Measurements from ENCODE around the gene CCDC169. TPM values are rescaled to one million over a fixed set of nuclear protein-coding genes. Genes with fewer than 3 reads are reported as not detected.
A peak's percentile ranks its signal among the peaks of the same experiment; 100 is the strongest.

CCDC169 gene
- 2.0 and 2.8 TPM in 2 replicates for total RNA-seq (2012; rRNA removed)

- Histone ChIP-seq H3K27me3 (ENCODE audit: control insufficient read depth, insufficient read depth, low read length) (no peaks in the 10 kb centered on the region), H3K9ac (ENCODE audit: low read depth, low read length) (peak within 1 kb of the TSS; percentile 76), H3K4me3 (ENCODE audit: low read length) (peak within 1 kb of the TSS; percentile 82), H3K4me2 (ENCODE audit: low read length) (peak within 1 kb of the TSS; percentile 90), H3K4me1 (ENCODE audit: control insufficient read depth, insufficient read depth, low read length) (peaks cover 7% of the 10 kb centered on the region), H3K9me3 (replicated peaks; ENCODE audit: low read length) (no peaks in the 10 kb centered on the region), H3K36me3 (ENCODE audit: insufficient read depth, low read length) (no peaks in the 10 kb centered on the region)
Measured at GRCh38 chr13:36297366-36298338, at the start of gene CCDC169. Gene CCDC169, minus strand, starts transcription at chr13:36297814. Its CDS starts 95 bp downstream, at chr13:36297719.

- peak within 1 kb of the TSS; percentile 89 for H3K4me2 ChIP-seq (ENCODE audit: low read length)
- H3K9me3 ChIP-seq (replicated peaks; ENCODE audit: low read length): no peaks in the 10 kb centered on the region
- no peaks in the 10 kb centered on the region for H3K36me3 ChIP-seq (ENCODE audit: insufficient read depth, low read length)
- H3K9ac ChIP-seq (ENCODE audit: low read depth, low read length): peak within 1 kb of the TSS; percentile 98
- H3K4me1 ChIP-seq (ENCODE audit: control insufficient read depth, insufficient read depth, low read length): peaks cover 20% of the 10 kb centered on the region
- peak within 1 kb of the TSS; percentile 82 for H3K4me3 ChIP-seq (ENCODE audit: low read length)
- no peaks in the 10 kb centered on the region for H3K27me3 ChIP-seq (ENCODE audit: control insufficient read depth, insufficient read depth, low read length)
Measured at GRCh38 chr13:36346222-36347083, 48.8 kb upstream of the CCDC169 start, which contains the start of gene SPART. Gene SPART, minus strand, starts transcription at chr13:36346394. Its CDS starts 10,564 bp downstream, at chr13:36335830.

GRCh38 chr13:36345438-36346221, 48.0 kb upstream of the CCDC169 start:
- peak overlapping the region; percentile 98 for H3K9ac ChIP-seq (ENCODE audit: low read depth, low read length)
- no peaks in the 10 kb centered on the region for H3K27me3 ChIP-seq (ENCODE audit: control insufficient read depth, insufficient read depth, low read length)
- H3K36me3 ChIP-seq (ENCODE audit: insufficient read depth, low read length): no peaks in the 10 kb centered on the region
- H3K9me3 ChIP-seq (replicated peaks; ENCODE audit: low read length): no peaks in the 10 kb centered on the region
- H3K4me1 ChIP-seq (ENCODE audit: control insufficient read depth, insufficient read depth, low read length): peaks cover 20% of the 10 kb centered on the region
- peak overlapping the region; percentile 89 for H3K4me2 ChIP-seq (ENCODE audit: low read length)
- peak overlapping the region; percentile 82 for H3K4me3 ChIP-seq (ENCODE audit: low read length)

- Histone ChIP-seq H3K9ac (ENCODE audit: low read depth, low read length) (peak overlapping the region; percentile 98), H3K9me3 (replicated peaks; ENCODE audit: low read length) (no peaks in the 10 kb centered on the region)
Measured at GRCh38 chr13:36344886-36345437, 47.3 kb upstream of the CCDC169 start.

GRCh38 chr13:36344173-36344572, 46.6 kb upstream of the CCDC169 start:
- no peaks in the 10 kb centered on the region for H3K9me3 ChIP-seq (replicated peaks; ENCODE audit: low read length)
- peak overlapping the region; percentile 89 for H3K4me2 ChIP-seq (ENCODE audit: low read length)
- H3K4me3 ChIP-seq (ENCODE audit: low read length): peak overlapping the region; percentile 82
- peak overlapping the region; percentile 98 for H3K9ac ChIP-seq (ENCODE audit: low read depth, low read length)
- H3K36me3 ChIP-seq (ENCODE audit: insufficient read depth, low read length): no peaks in the 10 kb centered on the region
- peaks cover 20% of the 10 kb centered on the region for H3K4me1 ChIP-seq (ENCODE audit: control insufficient read depth, insufficient read depth, low read length)
- H3K27me3 ChIP-seq (ENCODE audit: control insufficient read depth, insufficient read depth, low read length): no peaks in the 10 kb centered on the region

More at GRCh38 chr13:36344886-36345437, 47.3 kb upstream of the CCDC169 start:
- Histone ChIP-seq H3K4me1 (ENCODE audit: control insufficient read depth, insufficient read depth, low read length) (peaks cover 20% of the 10 kb centered on the region), H3K36me3 (ENCODE audit: insufficient read depth, low read length) (no peaks in the 10 kb centered on the region), H3K27me3 (ENCODE audit: control insufficient read depth, insufficient read depth, low read length) (no peaks in the 10 kb centered on the region), H3K4me3 (ENCODE audit: low read length) (peak overlapping the region; percentile 82), H3K4me2 (ENCODE audit: low read length) (peak overlapping the region; percentile 89)

GRCh38 chr13:36343766-36344165, 46.2 kb upstream of the CCDC169 start:
- Histone ChIP-seq H3K4me1 (ENCODE audit: control insufficient read depth, insufficient read depth, low read length) (peaks cover 20% of the 10 kb centered on the region), H3K4me3 (ENCODE audit: low read length) (peak overlapping the region; percentile 82), H3K4me2 (ENCODE audit: low read length) (peak overlapping the region; percentile 89), H3K36me3 (ENCODE audit: insufficient read depth, low read length) (no peaks in the 10 kb centered on the region), H3K9ac (ENCODE audit: low read depth, low read length) (no peak overlapping the region), H3K9me3 (replicated peaks; ENCODE audit: low read length) (no peaks in the 10 kb centered on the region), H3K27me3 (ENCODE audit: control insufficient read depth, insufficient read depth, low read length) (no peaks in the 10 kb centered on the region)

- no peaks in the 10 kb centered on the region for H3K27me3 ChIP-seq (ENCODE audit: control insufficient read depth, insufficient read depth, low read length)
Measured at GRCh38 chr13:36342715-36343114, 45.1 kb upstream of the CCDC169 start.

GRCh38 chr13:36341718-36342117, 44.1 kb upstream of the CCDC169 start:
- no peaks in the 10 kb centered on the region for H3K9me3 ChIP-seq (replicated peaks; ENCODE audit: low read length)
- no peak overlapping the region for H3K4me3 ChIP-seq (ENCODE audit: low read length)
- peak overlapping the region; percentile 35 for H3K4me2 ChIP-seq (ENCODE audit: low read length)
- H3K4me1 ChIP-seq (ENCODE audit: control insufficient read depth, insufficient read depth, low read length): peaks cover 15% of the 10 kb centered on the region
- no peaks in the 10 kb centered on the region for H3K36me3 ChIP-seq (ENCODE audit: insufficient read depth, low read length)
- no peaks in the 10 kb centered on the region for H3K27me3 ChIP-seq (ENCODE audit: control insufficient read depth, insufficient read depth, low read length)
- no peak overlapping the region for H3K9ac ChIP-seq (ENCODE audit: low read depth, low read length)

More at GRCh38 chr13:36342715-36343114, 45.1 kb upstream of the CCDC169 start:
- Histone ChIP-seq H3K9ac (ENCODE audit: low read depth, low read length) (no peak overlapping the region), H3K36me3 (ENCODE audit: insufficient read depth, low read length) (no peaks in the 10 kb centered on the region), H3K4me3 (ENCODE audit: low read length) (no peak overlapping the region), H3K4me2 (ENCODE audit: low read length) (no peak overlapping the region), H3K4me1 (ENCODE audit: control insufficient read depth, insufficient read depth, low read length) (peaks cover 20% of the 10 kb centered on the region), H3K9me3 (replicated peaks; ENCODE audit: low read length) (no peaks in the 10 kb centered on the region)

- Histone ChIP-seq H3K4me2 (ENCODE audit: low read length) (no peak overlapping the region), H3K4me1 (ENCODE audit: control insufficient read depth, insufficient read depth, low read length) (peaks cover 13% of the 10 kb centered on the region)
Measured at GRCh38 chr13:36339600-36340155, 42.1 kb upstream of the CCDC169 start.

GRCh38 chr13:36337938-36338641, 40.5 kb upstream of the CCDC169 start:
- peaks cover 6% of the 10 kb centered on the region for H3K36me3 ChIP-seq (ENCODE audit: insufficient read depth, low read length)
- no peak overlapping the region for H3K9ac ChIP-seq (ENCODE audit: low read depth, low read length)
- H3K27me3 ChIP-seq (ENCODE audit: control insufficient read depth, insufficient read depth, low read length): no peaks in the 10 kb centered on the region
- no peak overlapping the region for H3K4me2 ChIP-seq (ENCODE audit: low read length)
- no peaks in the 10 kb centered on the region for H3K9me3 ChIP-seq (replicated peaks; ENCODE audit: low read length)
- no peak overlapping the region for H3K4me3 ChIP-seq (ENCODE audit: low read length)
- peaks cover 14% of the 10 kb centered on the region for H3K4me1 ChIP-seq (ENCODE audit: control insufficient read depth, insufficient read depth, low read length)

More at GRCh38 chr13:36339600-36340155, 42.1 kb upstream of the CCDC169 start:
- Histone ChIP-seq H3K9me3 (replicated peaks; ENCODE audit: low read length) (no peaks in the 10 kb centered on the region), H3K4me3 (ENCODE audit: low read length) (no peak overlapping the region), H3K36me3 (ENCODE audit: insufficient read depth, low read length) (peaks cover 6% of the 10 kb centered on the region), H3K9ac (ENCODE audit: low read depth, low read length) (no peak overlapping the region), H3K27me3 (ENCODE audit: control insufficient read depth, insufficient read depth, low read length) (no peaks in the 10 kb centered on the region)

Measured in skeletal muscle satellite cell (primary cell).